GM21619 (cell line): Measurements from ENCODE around the gene LRMDA.

Experiments
- ATAC-seq: cut with Tn5 transposase; IDR thresholded peaks from one replicate; pipeline ENCODE4 v1.9.1; 2021; ENCODE audit not compliant: unreplicated experiment

The LRMDA gene

GRCh38 chr10:75633568-75633967 lies 202.1 kb downstream of the LRMDA start:
- ATAC-seq, result no peak

- no peak for ATAC-seq
Measured at GRCh38 chr10:75634947-75635346, 203.5 kb downstream of the LRMDA start.

GRCh38 chr10:75638752-75639151 lies 207.3 kb downstream of the LRMDA start:
- ATAC-seq, result no peak

GRCh38 chr10:75639736-75640135 lies 208.3 kb downstream of the LRMDA start:
- ATAC-seq, result no peak

- ATAC-seq, result no peak
Measured at GRCh38 chr10:75640381-75640780, 209.0 kb downstream of the LRMDA start.

- ATAC-seq, result no peak
Measured at GRCh38 chr10:75640803-75641202, 209.4 kb downstream of the LRMDA start.

- no peak for ATAC-seq
Measured at GRCh38 chr10:75643405-75643804, 212.0 kb downstream of the LRMDA start.

- ATAC-seq, result no peak
Measured at GRCh38 chr10:75643944-75644692, 212.7 kb downstream of the LRMDA start.

- ATAC-seq, result no peak
Measured at GRCh38 chr10:75645704-75646103, 214.3 kb downstream of the LRMDA start.

GRCh38 chr10:75646218-75646915 lies 214.9 kb downstream of the LRMDA start:
- no peak for ATAC-seq

- no peak for ATAC-seq
Measured at GRCh38 chr10:75646916-75647315, 215.5 kb downstream of the LRMDA start.

- no peak for ATAC-seq
Measured at GRCh38 chr10:75647675-75648074, 216.3 kb downstream of the LRMDA start.

GRCh38 chr10:75648351-75648750 lies 216.9 kb downstream of the LRMDA start:
- ATAC-seq, result no peak

- no peak for ATAC-seq
Measured at GRCh38 chr10:75648854-75649253, 217.4 kb downstream of the LRMDA start.

GRCh38 chr10:75649466-75649865 lies 218.0 kb downstream of the LRMDA start:
- ATAC-seq, result no peak

- ATAC-seq, result no peak
Measured at GRCh38 chr10:75650648-75651047, 219.2 kb downstream of the LRMDA start.

- ATAC-seq, result no peak
Measured at GRCh38 chr10:75651417-75651816, 220.0 kb downstream of the LRMDA start.

- no peak for ATAC-seq
Measured at GRCh38 chr10:75652146-75652740, 220.8 kb downstream of the LRMDA start.

GRCh38 chr10:75653761-75654160 lies 222.3 kb downstream of the LRMDA start:
- no peak for ATAC-seq

GRCh38 chr10:75654171-75654771 lies 222.8 kb downstream of the LRMDA start:
- no peak for ATAC-seq

- no peak for ATAC-seq
Measured at GRCh38 chr10:75654772-75655171, 223.3 kb downstream of the LRMDA start.
